ENCODE measurements around the gene ABHD12B. TPM values are rescaled to one million over a fixed set of nuclear protein-coding genes. Genes with fewer than 3 reads are reported as not detected.

Gene ABHD12B
- total RNA-seq, 1 experiment from 2014 or later, result 51.0 TPM

DNA sequence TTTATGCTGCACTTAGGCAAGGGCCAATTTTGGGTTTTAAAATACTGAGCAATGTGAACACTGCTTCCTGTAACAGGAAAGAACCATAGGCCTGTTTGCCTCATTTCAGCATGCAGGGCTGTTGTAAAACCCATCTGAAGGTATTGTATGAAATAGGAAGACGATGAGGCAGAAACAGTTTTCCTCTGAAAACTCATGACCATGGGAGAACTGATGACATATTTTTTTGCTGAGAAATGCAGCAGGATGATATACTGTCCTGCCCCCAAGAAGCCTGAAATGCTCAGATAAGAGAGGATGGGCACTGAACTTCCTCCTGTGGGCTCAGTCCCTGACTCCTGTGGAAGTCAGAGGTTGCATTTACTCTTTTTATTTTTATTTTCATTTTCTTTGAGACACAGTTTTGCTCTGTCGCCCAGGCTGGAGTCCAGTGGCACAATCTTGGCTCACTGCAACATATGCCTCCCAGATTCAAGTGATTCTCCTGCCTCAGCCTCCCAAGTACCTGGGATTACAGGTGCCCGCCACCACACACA lies 55.1 kb downstream of the ABHD12B start:
- no CpG with 5 or more reads among the region's 3 CpGs for WGBS (ENCODE audit: extremely low coverage, insufficient read length, low lambda C conversion rate)
- Histone ChIP-seq H3K14ac (ENCODE audit: insufficient read depth, low read length) (no peak overlapping the region), H3T11ph (ENCODE audit: low read length) (no peak overlapping the region), H3K4me1 (ENCODE audit: insufficient read depth, low read length) (no peaks in the 10 kb centered on the region), H4K20me1 (ENCODE audit: control insufficient read depth, insufficient read depth, insufficient read length) (no peaks in the 10 kb centered on the region), H2BK15ac (ENCODE audit: low read depth, low read length) (no peak overlapping the region), H3K4ac (ENCODE audit: low read depth, low read length) (no peak overlapping the region), H2BK120ac (ENCODE audit: low read depth, low read length, poor library complexity, severe bottlenecking) (no peak overlapping the region), H3K79me1 (ENCODE audit: insufficient read depth, low read depth, low read length, poor library complexity, severe bottlenecking) (no peaks in the 10 kb centered on the region), H3K9me3 (ENCODE audit: control insufficient read depth, low read depth, low read length) (no peaks in the 10 kb centered on the region), H2BK20ac (ENCODE audit: low read depth, low read length, poor library complexity, severe bottlenecking) (no peak overlapping the region), H2BK5ac (ENCODE audit: insufficient read length, low read length) (no peak overlapping the region), H2AFZ (ENCODE audit: low read length) (no peak overlapping the region), H4K8ac (replicated peaks; ENCODE audit: insufficient read length, low read depth, low read length) (no peak overlapping the region), H3K56ac (ENCODE audit: insufficient read length, low read depth, low read length) (no peak overlapping the region), H2AK5ac (ENCODE audit: insufficient read length, low read length) (no peak overlapping the region), H3K18ac (ENCODE audit: insufficient read length, low read depth, low read length) (no peak overlapping the region), H3K23ac (ENCODE audit: insufficient read length, low read depth, low read length) (no peak overlapping the region), H3K27ac (ENCODE audit: insufficient read length, low read depth, low read length) (no peak overlapping the region), H3K23me2 (ENCODE audit: insufficient read length, low read depth, low read length, poor library complexity, severe bottlenecking) (no peaks in the 10 kb centered on the region), H3K9ac (ENCODE audit: extremely low read depth, insufficient read length, low read length) (no peak overlapping the region), H3K27me3 (ENCODE audit: insufficient read depth, low read length) (no peaks in the 10 kb centered on the region), H4K91ac (ENCODE audit: insufficient read length, low read depth, low read length) (no peak overlapping the region), H2BK12ac (ENCODE audit: insufficient read length, low read depth, low read length) (no peak overlapping the region), H3K79me2 (ENCODE audit: insufficient read depth, low read length) (no peaks in the 10 kb centered on the region), H4K5ac (ENCODE audit: insufficient read length, low read depth, low read length) (no peak overlapping the region), H3K4me2 (ENCODE audit: insufficient read depth, insufficient read length, low read length) (no peak overlapping the region)
- peaks cover 6 to 7% of the 10 kb centered on the region in 2 experiments; a peak in 3 of 4 replicates for H3K4me1 Mint-ChIP-seq
- H3K27me3 Mint-ChIP-seq (ENCODE audit: low read depth), result no peaks in the 10 kb centered on the region
- no peak overlapping the region for H3K4me3 Mint-ChIP-seq
- peaks cover 8 to 40% (median 9%) of the 10 kb centered on the region in 3 experiments; a peak in 4 of 7 replicates for H3K36me3 Mint-ChIP-seq (ENCODE audit: insufficient read depth in 1 of 3, low read depth in 3 of 3)
- DNase-seq, result no peak
- H3K27ac Mint-ChIP-seq, result no peak overlapping the region
- TF ChIP-seq, protein P1, sequence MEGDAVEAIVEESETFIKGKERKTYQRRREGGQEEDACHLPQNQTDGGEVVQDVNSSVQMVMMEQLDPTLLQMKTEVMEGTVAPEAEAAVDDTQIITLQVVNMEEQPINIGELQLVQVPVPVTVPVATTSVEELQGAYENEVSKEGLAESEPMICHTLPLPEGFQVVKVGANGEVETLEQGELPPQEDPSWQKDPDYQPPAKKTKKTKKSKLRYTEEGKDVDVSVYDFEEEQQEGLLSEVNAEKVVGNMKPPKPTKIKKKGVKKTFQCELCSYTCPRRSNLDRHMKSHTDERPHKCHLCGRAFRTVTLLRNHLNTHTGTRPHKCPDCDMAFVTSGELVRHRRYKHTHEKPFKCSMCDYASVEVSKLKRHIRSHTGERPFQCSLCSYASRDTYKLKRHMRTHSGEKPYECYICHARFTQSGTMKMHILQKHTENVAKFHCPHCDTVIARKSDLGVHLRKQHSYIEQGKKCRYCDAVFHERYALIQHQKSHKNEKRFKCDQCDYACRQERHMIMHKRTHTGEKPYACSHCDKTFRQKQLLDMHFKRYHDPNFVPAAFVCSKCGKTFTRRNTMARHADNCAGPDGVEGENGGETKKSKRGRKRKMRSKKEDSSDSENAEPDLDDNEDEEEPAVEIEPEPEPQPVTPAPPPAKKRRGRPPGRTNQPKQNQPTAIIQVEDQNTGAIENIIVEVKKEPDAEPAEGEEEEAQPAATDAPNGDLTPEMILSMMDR (conservative IDR thresholded peaks at IDR 0.05), result no peak
- no peaks in the 10 kb centered on the region for H3K9me3 Mint-ChIP-seq

All from H9 (cell line).